GM12878 (cell line): Measurements from ENCODE around the gene AKAP1. TPM values are rescaled to one million over a fixed set of nuclear protein-coding genes. Genes with fewer than 3 reads are reported as not detected.

Experiments used
- BCL11A ChIP-seq: IDR thresholded peaks from 2 replicates; pipeline ENCODE4 v1.6.1; 2011; ENCODE audit warnings: low read depth, low read length
- E2F4 ChIP-seq: IDR thresholded peaks from 2 replicates; pipeline ENCODE4 v1.6.1; 2012; ENCODE audit warnings: low read depth, low read length, improper control_type of control experiment
- EGR1 ChIP-seq, 2 experiments: IDR thresholded peaks; 1 replicate in 1 of 2; 2 replicates in 1 of 2; pipeline ENCODE4 v1.6.1; 2011 to 2012; ENCODE audit warnings: low read depth in 2 of 2, low read length in 2 of 2, borderline replicate concordance in 1 of 2, mild to moderate bottlenecking in 1 of 2, moderate library complexity in 1 of 2
- ETV6 ChIP-seq, 2 experiments: fragments of 450-650 bp in 1 of 2; IDR thresholded peaks in 1 of 2; conservative IDR thresholded peaks in 1 of 2; 2 replicates each; pipeline ENCODE4 v1.6.1; 2014; ENCODE audit warnings: antibody characterized with exemption in 1 of 2, borderline replicate concordance in 1 of 2, low read depth in 1 of 2, mild to moderate bottlenecking in 1 of 2, moderate library complexity in 1 of 2
- IKZF2 ChIP-seq, 2 experiments: fragments of 450-650 bp; IDR thresholded peaks; 2 replicates each; pipeline ENCODE4 v1.6.1; 2017; ENCODE audit warnings: mild to moderate bottlenecking in 2 of 2, moderate library complexity in 2 of 2
- LARP7 ChIP-seq: fragments of 450-650 bp; IDR thresholded peaks from 2 replicates; pipeline ENCODE4 v1.6.1; 2017; ENCODE audit warnings: mild to moderate bottlenecking
- NFYA ChIP-seq: IDR thresholded peaks from 2 replicates; pipeline ENCODE4 v1.6.1; 2011; ENCODE audit warnings: low read depth, mild to moderate bottlenecking, low read length, improper control_type of control experiment, borderline replicate concordance
- NFYB ChIP-seq: IDR thresholded peaks from 2 replicates; pipeline ENCODE4 v1.6.1; 2011; ENCODE audit warnings: low read depth, mild to moderate bottlenecking, low read length, improper control_type of control experiment, moderate library complexity; ENCODE audit not compliant: insufficient read depth
- NKRF ChIP-seq: fragments of 450-650 bp; conservative IDR thresholded peaks from 2 replicates; pipeline ENCODE4 v1.6.1; 2017; ENCODE audit warnings: mild to moderate bottlenecking, moderate library complexity
- PKNOX1 ChIP-seq: fragments of 450-650 bp; IDR thresholded peaks from 2 replicates; pipeline ENCODE4 v1.6.1; 2016; ENCODE audit warnings: mild to moderate bottlenecking
- PML ChIP-seq: IDR thresholded peaks from 2 replicates; pipeline ENCODE4 v1.6.1; 2012; ENCODE audit warnings: low read length, inconsistent platforms
- SUZ12 ChIP-seq: fragments of 200-600 bp; sonication (generic); IDR thresholded peaks from one replicate; pipeline ENCODE4 v1.6.1; 2018; ENCODE audit warnings: antibody characterized with exemption, mild to moderate bottlenecking; ENCODE audit not compliant: unreplicated experiment
- USF1 ChIP-seq: IDR thresholded peaks from 2 replicates; pipeline ENCODE4 v1.6.1; 2011; ENCODE audit warnings: borderline replicate concordance, low read depth, mild to moderate bottlenecking, moderate library complexity, mixed read lengths, low read length; ENCODE audit not compliant: insufficient read depth; ENCODE audit errors: extremely low read length
- USF2 ChIP-seq: IDR thresholded peaks from 2 replicates; pipeline ENCODE4 v1.6.1; 2011; ENCODE audit warnings: low read depth, low read length, improper control_type of control experiment, borderline replicate concordance
- YY1 ChIP-seq: IDR thresholded peaks from 2 replicates; pipeline ENCODE4 v1.6.1; 2011; ENCODE audit warnings: low read depth, mild to moderate bottlenecking, low read length
- ZBTB33 ChIP-seq: fragments of 450-650 bp; IDR thresholded peaks from 2 replicates; pipeline ENCODE4 v1.6.1; 2017; ENCODE audit warnings: mild to moderate bottlenecking
- polyA plus RNA-seq, 11 experiments: library from polyadenylated mRNA; depleted of rRNA in 4 of 11; unstranded in 6 of 11; stranded (reverse) in 5 of 11; fragments of >200 nt; fragmentation: Nextera tagmentation in 4 of 11; fragmentation: Illumina TruSeq in 1 of 11; extraction: Ambion mirVana in 4 of 11; extraction: Trizol in 1 of 11; gene quantifications; 1 replicate in 1 of 11; 2 replicates in 10 of 11; pipeline versions ENCODE4 v1.2.1 to v1.2.3, GENCODE V29; 2011 to 2016; ENCODE audit warnings: inconsistent platforms in 2 of 11, missing spikeins in 2 of 11, low read depth in 1 of 11
- total RNA-seq, 4 experiments: library from RNA; depleted of rRNA in 3 of 4; stranded (reverse); fragments of >200 nt in 3 of 4; fragmentation: Illumina TruSeq in 1 of 4; extraction: Trizol in 1 of 4; gene quantifications; 2 replicates each; pipeline versions ENCODE4 v1.2.1 to v1.2.3, GENCODE V29; 2013 to 2021

AKAP1 gene
- total and polyA plus RNA-seq, 10 of the 15 experiments (the other 5 are each of a cell fraction or from before 2014, with no cell fraction given) = 11.9 to 50.5 (median 38.1) TPM

- TF ChIP-seq USF2 = no peak; the same call in 1 of the 2 replicates
- peak; percentile 51 for TF ChIP-seq USF1
- TF ChIP-seq BCL11A = no peak
- TF ChIP-seq IKZF2 (IDR thresholded peaks at IDR 0.05) = peak; percentile 31 to 58; a peak in 2 of 4 replicates
- TF ChIP-seq E2F4 = peak; percentile 31; the same call in 1 of the 2 replicates
- TF ChIP-seq ETV6 (conservative IDR thresholded peaks at IDR 0.05 in 1 of 2, IDR thresholded peaks at IDR 0.05 in 1 of 2; ENCODE audit: borderline replicate concordance in 1 of 2, low read depth in 1 of 2) = no peak
- TF ChIP-seq LARP7 = peak; percentile 79; the same call in 1 of the 2 replicates
- TF ChIP-seq PKNOX1 = peak; percentile 5; the same call in 1 of the 2 replicates
- TF ChIP-seq ZBTB33 = no peak
- TF ChIP-seq NFYA = no peak
- TF ChIP-seq NFYB = no peak
- 0 out of 3 replicates have a peak, but pooled peaks of 1 of the 2 experiments have one; percentile 2 for TF ChIP-seq EGR1 (IDR thresholded peaks at IDR 0.05; ENCODE audit: borderline replicate concordance in 1 of 2, low read depth in 2 of 2, low read length in 2 of 2)
- peak; percentile 89; the same call in 1 of the 2 replicates for TF ChIP-seq PML
- TF ChIP-seq YY1 = no peak
- TF ChIP-seq NKRF = peak; percentile 94; the same call in 1 of the 2 replicates
- TF ChIP-seq SUZ12 = no peak
These were observed at the start of gene AKAP1 (continued) for GRCh38 chr17:57084802-57085447.
